CD4-positive, CD25-positive, alpha-beta regulatory T cell (primary cell): ENCODE results near the gene RPL26. TPM values are rescaled to one million over a fixed set of nuclear protein-coding genes. Genes with fewer than 3 reads are reported as not detected.
"Not testable (repeated sequence)": the region's sequence is repeated elsewhere in the genome, so short reads cannot be mapped to it uniquely, and the experiment has no call there.

Experiments
- ATAC-seq, 2 donors: fragments of 150-1000 bp; cut with Tn5 transposase; one replicate each; pipeline ENCODE4 v1.10.0; 2021; ENCODE audit warnings: low read depth in 2 of 2, moderate number of reproducible peaks in 2 of 2, moderate library complexity in 1 of 2
- DNase-seq, 3 donors: peaks; one replicate each; pipeline versions ENCODE4 v3.0.0 to v3.0.0-alpha.2; 2012 to 2022; ENCODE audit warnings: mixed read lengths in 1 of 3
- H3K27ac ChIP-seq: one replicate; pipeline ENCODE4 v1.7.0; 2013; ENCODE audit warnings: mild to moderate bottlenecking, low read length; ENCODE audit not compliant: insufficient read depth, poor library complexity, severe bottlenecking
- H3K27me3 ChIP-seq: one replicate; pipeline ENCODE4 v1.7.0; 2013; ENCODE audit warnings: low read length; ENCODE audit not compliant: control insufficient read depth, insufficient read depth
- H3K36me3 ChIP-seq: one replicate; pipeline ENCODE4 v1.7.0; 2013; ENCODE audit warnings: mild to moderate bottlenecking, low read length, moderate library complexity; ENCODE audit not compliant: control insufficient read depth, insufficient read depth
- H3K4me1 ChIP-seq: 2 replicates; pipeline ENCODE4 v1.7.0; 2013; ENCODE audit warnings: mild to moderate bottlenecking, low read length; ENCODE audit not compliant: insufficient read depth, control insufficient read depth, poor library complexity, severe bottlenecking
- H3K4me3 ChIP-seq: one replicate; pipeline ENCODE4 v1.7.0; 2013; ENCODE audit warnings: low read depth, mild to moderate bottlenecking, low read length, moderate library complexity
- H3K9me3 ChIP-seq, 2 experiments: 1 replicate in 1 of 2; 2 replicates in 1 of 2; pipeline ENCODE4 v1.7.0; 2013; ENCODE audit warnings: low read length in 2 of 2, mild to moderate bottlenecking in 1 of 2, moderate library complexity in 1 of 2; ENCODE audit not compliant: control insufficient read depth in 2 of 2
- H3K27ac Mint-ChIP-seq, 3 donors: one replicate each; pipeline ENCODE4 v1.8.0; 2020 to 2022; ENCODE audit warnings: mild to moderate bottlenecking in 3 of 3, mixed read lengths in 3 of 3, moderate library complexity in 2 of 3
- H3K27me3 Mint-ChIP-seq: one replicate; pipeline ENCODE4 v1.8.0; 2022; ENCODE audit warnings: mild to moderate bottlenecking, mixed read lengths
- H3K36me3 Mint-ChIP-seq: one replicate; pipeline ENCODE4 v1.8.0; 2020; ENCODE audit warnings: mixed read lengths
- H3K4me1 Mint-ChIP-seq, 4 donors: one replicate each; pipeline ENCODE4 v1.8.0; 2020 to 2022; ENCODE audit warnings: mixed read lengths in 4 of 4, mild to moderate bottlenecking in 1 of 4
- H3K4me3 Mint-ChIP-seq, 4 donors: one replicate each; pipeline ENCODE4 v1.8.0; 2020 to 2022; ENCODE audit warnings: mild to moderate bottlenecking in 4 of 4, mixed read lengths in 4 of 4, moderate library complexity in 3 of 4
- H3K9me3 Mint-ChIP-seq, 7 donors: one replicate each; pipeline ENCODE4 v1.8.0; 2020 to 2022; ENCODE audit warnings: mixed read lengths in 7 of 7, mild to moderate bottlenecking in 3 of 7, moderate library complexity in 2 of 7
- polyA plus RNA-seq, 4 donors: library from polyadenylated mRNA; unstranded; fragments of 300-500 nt; fragmentation: Illumina TruSeq; gene quantifications; one replicate each; pipeline ENCODE4 v1.2.3, GENCODE V29; 2021
- total RNA-seq: library from RNA; stranded (reverse); gene quantifications from one replicate; pipeline ENCODE4 v1.2.3, GENCODE V29; 2022

RPL26 gene
- total and polyA plus RNA-seq, 5 donors from 2014 or later = 1,483 to 2,192 (median 1,806) TPM

DNA sequence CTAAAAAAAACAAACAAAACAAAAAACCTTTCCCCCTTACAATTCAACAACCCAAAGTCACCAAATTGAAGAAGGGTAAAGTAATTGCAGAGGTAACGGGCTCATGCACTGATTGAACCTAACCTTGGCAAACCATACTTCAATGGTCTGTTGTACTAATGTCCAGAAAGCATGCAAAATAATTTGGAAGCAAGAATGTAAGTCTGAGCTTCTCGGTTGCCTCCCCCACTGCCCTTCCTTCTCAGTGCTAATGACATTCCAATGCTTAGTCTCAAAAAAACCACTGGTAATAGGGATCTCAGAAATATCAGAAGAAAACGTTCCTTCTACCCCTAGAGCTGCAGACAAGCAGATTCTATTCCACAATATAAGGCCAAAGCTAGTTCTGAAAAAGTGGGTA lies 22.2 kb downstream of the RPL26 start:
- H3K4me3 Mint-ChIP-seq = no peak overlapping the region
- H3K36me3 Mint-ChIP-seq = no peaks in the 10 kb centered on the region
- DNase-seq = no peak
- Histone ChIP-seq H3K9me3 (no peaks in the 10 kb centered on the region), H3K4me3 (no peak overlapping the region), H3K4me1 (no peaks in the 10 kb centered on the region), H3K27me3 (no peaks in the 10 kb centered on the region), H3K27ac (no peak overlapping the region), H3K36me3 (no peaks in the 10 kb centered on the region)
- no peaks in the 10 kb centered on the region for H3K9me3 Mint-ChIP-seq
- H3K4me1 Mint-ChIP-seq = peaks cover 3 to 12% (median 6%) of the 10 kb centered on the region in 4 donors
- no peak overlapping the region for H3K27ac Mint-ChIP-seq
- no peak for ATAC-seq
- no peaks in the 10 kb centered on the region for H3K27me3 Mint-ChIP-seq

DNA sequence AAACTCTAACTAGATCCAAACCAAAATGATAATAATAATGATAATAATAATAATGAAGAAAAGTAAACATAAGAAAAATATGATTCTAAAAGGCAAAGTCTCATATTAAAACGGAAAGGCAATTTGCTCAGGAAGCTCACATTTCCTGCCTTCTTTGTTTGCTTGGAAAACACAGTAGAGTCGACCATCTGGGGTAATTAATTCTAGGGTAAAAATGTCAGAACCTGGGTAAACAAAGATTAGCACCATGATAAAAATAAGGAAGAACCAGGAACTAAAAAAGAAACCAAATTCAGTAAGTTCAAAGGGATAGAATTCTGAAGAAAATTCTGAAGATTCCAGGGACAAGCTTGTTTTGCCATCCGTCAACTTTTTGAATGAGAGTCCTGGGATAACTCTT lies 22.7 kb downstream of the RPL26 start:
- Histone ChIP-seq H3K27me3 (no peaks in the 10 kb centered on the region), H3K27ac (no peak overlapping the region), H3K9me3 (no peaks in the 10 kb centered on the region), H3K4me1 (no peaks in the 10 kb centered on the region), H3K4me3 (no peak overlapping the region), H3K36me3 (no peaks in the 10 kb centered on the region)
- DNase-seq (no peak), ATAC-seq (no peak)
- Mint-ChIP-seq H3K27me3 (no peaks in the 10 kb centered on the region), H3K9me3 (no peaks in the 10 kb centered on the region), H3K27ac (no peak overlapping the region), H3K4me3 (no peak overlapping the region), H3K36me3 (no peaks in the 10 kb centered on the region), H3K4me1 (peaks cover 0 to 10% (median 6%) of the 10 kb centered on the region in 4 donors)

DNA sequence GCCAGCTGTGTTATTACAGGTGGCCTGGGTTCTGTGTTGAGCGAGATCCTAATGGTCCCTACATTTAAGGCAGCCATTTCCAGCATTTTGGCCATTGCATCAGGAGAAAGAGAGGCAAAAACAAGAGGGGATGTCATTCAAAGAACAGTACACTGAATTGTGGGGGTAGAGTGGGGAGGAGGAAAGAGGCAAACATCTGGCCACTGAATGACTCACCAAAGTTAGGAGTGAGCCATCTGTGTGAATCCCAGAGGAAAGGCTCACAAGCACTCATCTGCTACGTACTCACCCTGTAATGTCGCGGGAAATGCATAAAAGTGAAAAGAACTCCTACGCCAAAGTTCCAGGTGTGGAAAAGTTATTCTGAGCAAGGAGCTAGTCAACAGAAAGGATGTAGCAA lies 23.2 kb downstream of the RPL26 start:
- ATAC-seq (no peak), DNase-seq (no peak)
- Histone ChIP-seq H3K27ac (no peak overlapping the region), H3K9me3 (no peaks in the 10 kb centered on the region), H3K36me3 (no peaks in the 10 kb centered on the region), H3K4me3 (no peak overlapping the region), H3K27me3 (no peaks in the 10 kb centered on the region), H3K4me1 (no peaks in the 10 kb centered on the region)
- Mint-ChIP-seq H3K36me3 (no peaks in the 10 kb centered on the region), H3K27ac (no peak overlapping the region), H3K4me3 (no peak overlapping the region), H3K27me3 (no peaks in the 10 kb centered on the region), H3K4me1 (peaks cover 0 to 10% (median 6%) of the 10 kb centered on the region in 4 donors), H3K9me3 (no peaks in the 10 kb centered on the region)

DNA sequence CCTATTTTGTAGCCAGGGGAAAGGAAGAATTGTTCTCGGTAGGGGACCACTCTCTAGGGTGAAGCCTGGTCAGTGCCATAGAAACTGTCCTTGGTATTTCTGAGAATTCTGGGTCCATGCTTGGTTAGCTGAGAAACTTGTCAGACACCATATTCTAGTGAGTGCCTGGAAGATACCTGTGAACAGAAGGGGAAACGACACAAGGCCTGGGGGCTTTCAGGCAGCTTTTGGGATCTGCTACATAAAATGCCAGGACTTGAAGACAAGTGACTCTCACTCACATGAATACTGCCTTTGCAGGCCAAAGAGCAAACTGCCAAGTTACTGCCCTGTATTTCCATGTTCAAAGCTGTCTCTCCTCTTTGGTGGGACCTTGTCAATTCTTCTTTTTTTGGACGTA lies 25.1 kb downstream of the RPL26 start:
- no peaks in the 10 kb centered on the region for H3K36me3 ChIP-seq
- ATAC-seq (no peak), DNase-seq (no peak)
- Mint-ChIP-seq H3K27ac (no peak overlapping the region), H3K4me1 (peaks cover 0 to 10% (median 5%) of the 10 kb centered on the region in 4 donors), H3K27me3 (no peaks in the 10 kb centered on the region), H3K4me3 (no peak overlapping the region), H3K9me3 (no peaks in the 10 kb centered on the region), H3K36me3 (no peaks in the 10 kb centered on the region)
- no peaks in the 10 kb centered on the region for H3K9me3 ChIP-seq
- no peaks in the 10 kb centered on the region for H3K27me3 ChIP-seq
- no peak overlapping the region for H3K4me3 ChIP-seq
- no peak overlapping the region for H3K27ac ChIP-seq
- H3K4me1 ChIP-seq = no peaks in the 10 kb centered on the region

DNA sequence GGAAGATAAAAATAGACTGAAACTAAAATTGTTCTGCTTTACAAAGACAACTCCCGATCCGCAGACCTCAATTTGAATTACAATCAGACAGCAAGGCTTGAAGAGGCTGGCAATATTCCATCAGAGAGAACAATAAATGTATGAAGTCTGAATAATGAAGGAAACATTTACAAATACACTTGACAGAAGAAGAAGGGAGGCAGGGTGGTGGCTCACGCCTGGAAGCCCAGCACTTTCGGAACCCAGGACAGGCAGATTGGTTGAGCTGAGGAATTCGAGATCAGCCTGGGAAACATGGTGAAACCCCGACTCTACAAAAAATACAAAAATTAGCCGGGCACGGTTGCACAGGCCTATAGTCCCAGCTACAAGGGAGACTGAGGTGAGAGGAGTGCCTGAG lies 28.8 kb downstream of the RPL26 start:
- Mint-ChIP-seq H3K9me3 (no peaks in the 10 kb centered on the region), H3K27ac (no peak overlapping the region), H3K4me3 (no peak overlapping the region), H3K27me3 (peaks cover 6% of the 10 kb centered on the region), H3K4me1 (peaks cover 0 to under 1% (median 0%) of the 10 kb centered on the region in 4 donors), H3K36me3 (no peaks in the 10 kb centered on the region)
- DNase-seq = no peak
- Histone ChIP-seq H3K4me1 (no peaks in the 10 kb centered on the region), H3K36me3 (no peaks in the 10 kb centered on the region), H3K9me3 (no peaks in the 10 kb centered on the region), H3K4me3 (no peak overlapping the region), H3K27ac (no peak overlapping the region), H3K27me3 (no peaks in the 10 kb centered on the region)
- ATAC-seq = no peak

DNA sequence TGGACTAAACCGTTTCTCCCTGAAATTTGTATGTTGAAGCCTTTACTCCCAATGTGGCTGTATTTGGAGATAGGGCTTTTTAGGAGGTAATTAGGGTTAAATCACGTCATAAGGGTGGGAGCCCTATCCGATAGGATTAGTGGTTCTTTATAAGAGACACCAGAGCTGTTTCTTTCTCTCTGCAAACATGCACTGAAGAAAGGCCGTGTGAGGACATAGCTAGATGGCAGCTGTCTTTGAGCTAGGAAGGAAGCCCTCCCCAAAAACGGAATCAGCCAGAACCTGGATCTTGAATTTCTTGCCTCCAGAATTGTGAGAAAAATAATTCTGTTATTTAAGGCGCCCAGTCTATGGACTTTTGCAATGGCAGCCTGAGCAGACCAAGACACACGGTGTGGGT lies 29.3 kb downstream of the RPL26 start:
- no peaks in the 10 kb centered on the region for H3K9me3 Mint-ChIP-seq
- no peaks in the 10 kb centered on the region for H3K4me1 Mint-ChIP-seq
- no peak overlapping the region for H3K27ac Mint-ChIP-seq
- H3K27me3 ChIP-seq = no peaks in the 10 kb centered on the region
- ATAC-seq = no peak
- H3K36me3 Mint-ChIP-seq = no peaks in the 10 kb centered on the region
- no peak overlapping the region for H3K4me3 Mint-ChIP-seq
- no peak overlapping the region for H3K27ac ChIP-seq
- H3K4me3 ChIP-seq = no peak overlapping the region
- H3K9me3 ChIP-seq = no peaks in the 10 kb centered on the region
- DNase-seq = no peak
- H3K27me3 Mint-ChIP-seq = peaks cover 6% of the 10 kb centered on the region
- no peaks in the 10 kb centered on the region for H3K36me3 ChIP-seq
- H3K4me1 ChIP-seq = no peaks in the 10 kb centered on the region

DNA sequence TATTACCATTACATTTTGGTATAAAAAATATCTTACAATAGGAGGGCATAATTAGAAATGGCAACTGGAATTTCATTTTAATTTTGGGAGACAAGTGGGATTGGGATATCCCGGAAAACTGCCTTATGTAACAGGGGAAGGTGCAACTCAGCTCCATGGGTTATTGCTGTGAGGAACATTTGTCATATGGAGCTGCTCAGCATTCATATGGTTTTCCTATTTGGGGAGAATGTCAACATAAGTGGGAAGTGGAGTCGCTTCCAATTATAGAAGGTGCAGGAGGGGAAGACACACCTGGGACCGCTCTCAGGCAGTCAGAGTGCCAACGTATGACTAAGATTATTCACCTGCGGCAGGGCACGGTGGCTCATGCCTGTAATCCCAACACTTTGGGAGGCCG lies 32.7 kb downstream of the RPL26 start:
- Histone ChIP-seq H3K27me3 (peaks cover 8% of the 10 kb centered on the region), H3K4me1 (no peaks in the 10 kb centered on the region), H3K27ac (no peak overlapping the region), H3K9me3 (no peaks in the 10 kb centered on the region), H3K4me3 (no peak overlapping the region), H3K36me3 (no peaks in the 10 kb centered on the region)
- Mint-ChIP-seq H3K27ac (no peak overlapping the region), H3K4me1 (no peaks in the 10 kb centered on the region), H3K9me3 (no peaks in the 10 kb centered on the region), H3K36me3 (no peaks in the 10 kb centered on the region), H3K4me3 (no peak overlapping the region), H3K27me3 (peaks cover 11% of the 10 kb centered on the region)
- no peak for ATAC-seq
- DNase-seq = no peak

DNA sequence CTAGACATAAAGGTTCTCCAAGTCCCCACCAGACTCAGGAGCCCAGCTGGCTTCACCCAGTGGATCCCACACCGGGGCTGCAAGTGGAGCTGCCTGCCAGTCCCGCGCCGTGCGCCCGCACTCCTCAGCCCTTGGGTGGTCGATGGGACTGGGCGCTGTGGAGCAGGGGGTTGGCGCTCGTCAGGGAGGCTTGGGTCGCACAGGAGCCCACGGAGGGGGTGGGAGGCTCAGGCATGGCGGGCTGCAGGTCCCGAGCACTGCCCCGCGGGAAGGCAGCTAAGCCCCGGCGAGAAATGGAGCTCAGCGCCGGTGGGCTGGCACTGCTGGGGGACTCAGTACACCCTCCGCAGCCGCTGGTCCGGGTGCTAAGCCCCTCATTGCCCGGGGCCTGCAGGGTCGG lies 36.0 kb downstream of the RPL26 start:
- H3K27ac ChIP-seq, H3K4me3 ChIP-seq: not testable (repeated sequence)
- H3K27me3 Mint-ChIP-seq = peaks cover 11% of the 10 kb centered on the region

More for the DNA sequence above, 36.0 kb downstream of the RPL26 start:
- not testable (repeated sequence) for H3K27me3 ChIP-seq, H3K27ac Mint-ChIP-seq, H3K9me3 Mint-ChIP-seq, ATAC-seq, H3K9me3 ChIP-seq, H3K4me1 ChIP-seq, H3K36me3 Mint-ChIP-seq, H3K4me3 Mint-ChIP-seq, DNase-seq, H3K36me3 ChIP-seq, H3K4me1 Mint-ChIP-seq
